ENCODE results near the gene FLOT1. TPM values are rescaled to one million over a fixed set of nuclear protein-coding genes. Genes with fewer than 3 reads are reported as not detected.
"Not testable (repeated sequence)": the region's sequence is repeated elsewhere in the genome, so short reads cannot be mapped to it uniquely, and the experiment has no call there.

The FLOT1 gene
- total RNA-seq, 2 donors from 2014 or later, result 170 to 179 TPM

DNA sequence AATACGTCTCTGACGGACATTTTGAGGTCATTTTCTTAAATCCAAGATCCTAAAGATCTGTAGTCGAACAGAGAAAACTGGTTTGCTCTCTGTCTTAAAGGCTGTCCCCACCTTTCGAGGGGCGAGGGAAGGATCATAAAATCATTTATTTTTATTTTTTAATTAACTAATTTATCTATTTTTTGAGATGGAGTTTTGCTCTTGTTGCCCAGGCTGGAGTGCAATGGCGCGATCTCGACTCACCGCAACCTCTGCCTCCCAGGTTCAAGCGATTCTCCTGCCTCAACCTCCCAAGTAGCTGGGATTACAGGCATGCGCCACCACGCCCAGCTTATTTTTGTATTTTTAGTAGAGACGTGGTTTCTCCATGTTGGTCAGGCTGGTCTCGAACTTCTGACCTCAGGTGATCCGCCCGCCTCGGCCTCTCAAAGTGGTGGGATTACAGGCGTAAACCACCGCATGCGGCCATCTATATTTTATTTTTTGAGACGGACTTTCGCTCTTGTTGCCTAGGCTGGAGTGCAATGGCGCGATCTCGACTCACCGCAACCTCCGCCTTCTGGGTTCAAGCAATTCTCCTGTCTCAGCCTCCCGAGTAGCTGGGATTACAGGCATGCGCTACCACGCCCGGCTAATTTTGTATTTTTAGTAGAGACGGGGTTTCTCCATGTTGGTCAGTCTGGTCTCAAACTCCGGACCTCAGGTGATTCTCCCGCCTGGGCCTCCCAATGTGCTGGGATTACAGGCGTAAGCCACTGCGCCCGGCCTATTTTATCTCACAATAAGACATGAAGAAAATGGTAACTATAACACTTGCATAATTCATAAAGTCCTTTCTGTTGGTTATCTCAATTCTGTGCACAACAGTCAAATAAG, 24.4 kb downstream of the FLOT1 start:
- DNase-seq; ATAC-seq; intact Hi-C loops (cut with DNase I): not testable (repeated sequence)

DNA sequence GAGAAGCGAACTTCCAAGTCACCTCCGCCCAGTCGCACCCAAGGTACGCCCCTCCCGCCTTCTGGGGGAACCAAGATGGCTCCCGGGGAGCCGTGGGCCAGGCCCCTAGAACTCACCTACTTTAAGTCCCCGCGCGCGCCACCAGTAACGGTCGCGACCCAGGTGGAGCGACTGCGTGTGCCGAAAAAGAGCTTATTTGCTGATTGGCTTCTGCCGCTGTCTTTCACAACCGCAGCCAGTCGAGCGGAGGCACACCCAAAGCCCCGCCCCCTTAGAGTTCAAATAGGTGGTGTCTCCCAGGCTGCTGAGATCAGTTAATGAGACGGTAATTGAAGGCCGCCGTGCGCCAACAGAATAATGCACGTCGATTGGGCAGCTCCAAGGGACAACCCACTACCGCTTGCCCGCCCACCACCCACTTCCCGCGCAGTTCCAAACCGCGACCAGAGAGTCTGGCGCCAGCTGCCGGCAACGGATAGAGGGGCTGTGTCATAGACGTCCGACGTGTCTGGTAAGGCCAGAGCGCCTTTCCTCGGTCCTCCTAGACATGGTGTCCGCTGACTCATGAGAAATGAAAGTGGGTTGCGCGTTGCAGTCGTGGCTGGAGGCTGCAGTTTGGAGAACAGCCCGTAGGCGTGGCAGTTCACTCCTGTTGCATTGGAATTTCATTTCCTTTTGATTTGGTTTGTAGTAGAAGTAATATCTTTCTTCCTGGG, 25.2 kb downstream of the FLOT1 start, which contains the start of gene MDC1:
TSS of gene MDC1 (minus strand) at position 153 of the 716 bp plus-strand sequence. CDS start 2,106 bp downstream, outside the sequence.
- peak; percentile 83 to 84 for ATAC-seq
- peak; percentile 100 for DNase-seq
- intact Hi-C loops (cut with DNase I), result no loop called here

DNA sequence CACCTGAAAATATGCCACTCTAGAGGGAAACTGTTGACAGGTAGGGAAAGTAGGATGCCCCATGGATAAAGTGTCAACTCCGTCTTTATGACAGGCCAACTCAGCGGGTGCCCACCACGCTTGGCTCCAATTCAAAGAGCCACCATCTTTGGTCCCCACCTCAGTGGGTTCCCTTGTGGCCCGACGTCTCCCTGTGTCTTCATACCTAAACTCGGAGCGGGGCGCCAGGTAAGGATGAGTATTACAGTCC, 25.7 kb downstream of the FLOT1 start:
- intact Hi-C loops (cut with DNase I), result no loop called here
- no peak for ATAC-seq

DNA sequence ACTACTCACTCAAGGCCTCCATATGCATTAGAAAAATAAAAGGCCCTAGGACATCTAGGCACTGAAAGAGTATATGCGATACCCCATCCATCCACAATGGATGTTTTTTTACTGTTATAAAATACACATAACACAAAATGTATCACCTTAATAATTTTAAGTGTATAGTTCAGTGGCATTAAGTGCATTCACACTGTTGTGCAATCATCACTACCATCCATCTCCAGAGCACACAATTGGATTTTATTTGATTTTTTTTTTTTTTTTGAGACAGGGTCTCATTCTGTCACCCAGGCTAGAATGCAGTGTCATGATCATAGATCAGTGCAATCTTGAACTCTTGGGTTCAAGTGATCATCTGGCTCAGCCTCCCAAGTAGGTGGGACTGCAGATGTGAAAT, 28.2 kb downstream of the FLOT1 start:
- DNase-seq (no peak), ATAC-seq (no peak)
- intact Hi-C loops (cut with DNase I), result no loop called here

More for the DNA sequence above, 25.7 kb downstream of the FLOT1 start:
- no peak for DNase-seq

DNA sequence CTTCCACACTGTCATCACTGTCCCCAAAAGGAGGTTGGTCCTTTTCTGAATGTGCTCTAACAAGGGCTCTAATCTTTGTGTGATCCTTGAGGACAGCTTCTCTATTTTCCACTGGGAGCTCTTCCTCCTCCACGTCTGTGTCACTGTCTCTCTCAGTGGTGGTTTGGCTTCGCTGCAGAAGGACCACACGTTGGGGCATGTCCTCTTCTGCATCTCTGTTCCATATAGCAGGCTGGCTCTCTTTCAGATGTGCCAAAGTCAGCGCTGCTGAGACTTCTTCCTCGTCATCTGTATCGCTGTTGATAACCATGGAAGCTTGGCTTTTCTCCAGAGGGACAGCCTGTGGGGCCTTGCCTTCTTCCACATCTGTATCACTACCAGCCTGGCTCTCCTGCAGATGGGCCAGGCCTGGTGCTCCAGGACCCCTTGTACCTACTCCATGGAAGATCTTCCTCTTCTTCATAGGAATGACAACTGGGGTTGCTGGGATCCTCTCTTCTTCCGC, 30.0 kb downstream of the FLOT1 start:
- ATAC-seq, result no peak
- intact Hi-C loops (cut with DNase I), result no loop called here
- no peak for DNase-seq

DNA sequence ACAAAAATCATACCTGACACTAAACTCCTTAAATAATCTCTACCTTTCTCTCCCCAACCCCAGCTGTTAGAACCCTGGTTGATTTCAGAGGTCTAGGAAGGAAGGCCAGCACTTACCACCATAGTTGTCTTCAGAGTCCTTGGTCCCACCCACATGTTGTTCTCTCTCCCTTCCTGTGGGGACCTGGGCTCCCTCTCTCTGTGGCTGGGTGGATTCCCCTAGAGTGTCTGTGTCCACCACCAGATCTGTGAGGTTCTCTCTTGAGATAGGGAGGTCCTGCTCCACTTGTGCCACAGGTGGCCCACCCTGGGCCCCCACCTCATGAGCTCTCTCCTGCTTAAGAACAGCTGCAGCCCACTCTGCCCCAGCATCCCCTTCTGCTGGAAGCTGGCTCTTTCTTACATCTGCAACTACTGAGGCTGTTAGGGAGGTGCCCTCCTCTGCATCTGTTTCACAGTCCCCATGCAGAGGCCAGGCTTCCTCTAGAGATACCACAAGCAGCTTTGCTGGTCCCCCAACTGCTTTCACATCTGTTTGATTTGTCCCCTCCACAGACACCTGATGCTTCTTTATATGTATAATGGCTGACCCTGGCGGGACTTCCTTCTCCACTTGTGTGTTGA, 30.6 kb downstream of the FLOT1 start:
- ATAC-seq, result no peak
- no peak for DNase-seq
- intact Hi-C loops (cut with DNase I), result no loop called here

DNA sequence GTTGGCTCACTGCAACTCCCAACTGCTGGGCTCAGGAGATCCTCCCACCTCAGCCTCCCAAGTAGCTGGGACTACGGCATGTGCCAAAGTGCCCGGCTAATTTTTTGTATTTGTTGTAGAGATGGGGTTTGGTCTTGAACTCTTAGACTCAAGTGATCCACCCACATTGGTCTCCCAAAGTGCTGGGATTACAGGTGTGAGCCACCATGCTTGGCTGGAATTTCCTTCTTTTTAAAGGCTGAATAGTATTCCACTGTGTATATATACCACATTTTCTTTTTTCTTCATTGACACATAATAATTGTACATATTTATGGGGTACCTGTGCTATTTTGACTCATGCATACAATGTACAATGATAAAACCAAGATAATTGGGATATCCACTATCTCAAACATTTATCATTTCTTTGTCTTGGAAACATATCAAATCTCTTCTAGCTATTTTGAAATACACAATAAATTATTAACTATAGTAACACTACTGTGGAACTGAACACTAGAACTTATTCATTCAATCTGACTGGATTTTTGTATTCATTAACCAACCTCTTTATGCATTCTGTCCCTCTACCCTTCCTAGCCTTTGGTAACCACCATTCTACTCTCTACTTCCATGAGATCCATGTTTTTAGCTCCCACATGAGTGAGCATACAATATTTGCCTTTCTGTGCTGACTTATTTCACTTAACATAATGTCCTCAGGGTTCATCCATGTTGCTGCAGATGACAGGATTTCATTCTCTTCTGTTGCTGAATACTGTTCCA, 33.2 kb downstream of the FLOT1 start:
- ATAC-seq (no peak), DNase-seq (no peak)
- intact Hi-C loops (cut with DNase I), result no loop called here

DNA sequence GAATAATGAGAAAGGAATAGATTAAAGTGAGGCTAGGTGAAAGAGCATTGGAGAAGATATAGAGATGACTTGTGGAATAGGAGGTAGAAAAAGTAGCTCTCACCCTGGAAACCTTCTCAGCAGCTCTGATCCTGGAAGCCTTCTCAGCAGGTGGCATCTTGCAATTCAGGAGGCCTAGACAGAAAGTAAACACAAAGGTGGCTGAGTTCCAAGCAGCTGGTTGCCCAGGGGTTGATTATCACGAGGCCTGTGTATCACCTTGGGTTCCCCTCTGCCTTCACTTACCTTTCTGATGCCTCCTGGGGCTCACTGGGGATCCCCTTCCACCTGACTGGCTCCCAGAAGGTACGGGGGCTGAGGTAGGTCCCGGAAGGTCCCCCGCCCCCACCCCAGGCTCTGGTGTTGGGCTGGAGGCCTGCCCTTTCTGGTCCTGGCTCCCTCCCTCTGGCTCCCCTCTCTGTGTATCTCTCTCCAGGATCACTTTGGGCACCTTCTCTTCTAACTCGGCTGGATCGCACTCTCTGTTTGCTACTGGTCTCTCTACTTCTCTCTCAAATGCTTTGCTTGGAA, 35.1 kb downstream of the FLOT1 start:
- intact Hi-C loops (cut with DNase I), result no loop called here
- ATAC-seq, result no peak
- no peak for DNase-seq

DNA sequence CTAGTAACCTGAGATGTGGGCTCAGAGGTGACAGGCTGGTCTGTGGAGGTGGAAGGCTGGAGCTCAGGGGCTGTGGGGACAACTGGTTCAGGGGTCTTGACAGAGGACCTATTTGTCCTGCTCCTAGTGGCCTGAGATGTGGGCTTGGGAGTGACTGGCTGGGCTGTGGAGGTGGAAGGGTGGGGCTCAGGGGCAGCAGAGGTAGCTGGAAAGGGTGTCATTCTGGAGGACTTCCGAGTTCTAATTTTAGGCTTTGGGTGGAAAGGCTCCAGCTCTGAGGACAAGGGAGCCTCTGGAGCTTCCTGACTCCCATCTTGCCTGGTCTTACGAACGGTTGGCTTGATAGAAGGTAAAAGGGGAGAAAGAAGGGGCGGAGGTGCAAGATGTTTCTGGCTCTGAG, 36.9 kb downstream of the FLOT1 start:
- DNase-seq (no peak), ATAC-seq (peak in 1 of 2 donors; percentile 58)
- intact Hi-C loops (cut with DNase I), result no loop called here

DNA sequence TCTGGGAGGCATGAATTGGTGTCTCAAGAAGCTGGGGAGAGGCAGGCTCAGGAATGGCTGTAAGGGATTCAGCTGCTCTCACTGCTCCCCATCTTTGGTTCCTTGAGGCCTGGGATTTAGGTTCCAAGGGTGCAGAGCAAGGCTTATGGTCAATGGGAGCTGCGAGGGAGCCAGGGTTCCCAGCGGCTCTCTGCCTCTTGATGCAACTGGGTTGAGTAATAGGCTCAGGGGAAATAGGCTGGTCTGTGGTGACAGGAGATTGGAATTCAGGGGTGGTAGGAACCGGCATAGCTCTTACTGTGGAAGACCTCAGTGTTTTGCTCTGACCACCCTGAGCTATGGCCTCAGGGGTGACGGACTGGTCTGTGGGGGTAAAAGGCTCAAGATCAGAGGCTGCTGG, 38.7 kb downstream of the FLOT1 start:
- ATAC-seq (peak in 1 of 2 donors; percentile 47), DNase-seq (no peak)
- intact Hi-C loops (cut with DNase I), result no loop called here

DNA sequence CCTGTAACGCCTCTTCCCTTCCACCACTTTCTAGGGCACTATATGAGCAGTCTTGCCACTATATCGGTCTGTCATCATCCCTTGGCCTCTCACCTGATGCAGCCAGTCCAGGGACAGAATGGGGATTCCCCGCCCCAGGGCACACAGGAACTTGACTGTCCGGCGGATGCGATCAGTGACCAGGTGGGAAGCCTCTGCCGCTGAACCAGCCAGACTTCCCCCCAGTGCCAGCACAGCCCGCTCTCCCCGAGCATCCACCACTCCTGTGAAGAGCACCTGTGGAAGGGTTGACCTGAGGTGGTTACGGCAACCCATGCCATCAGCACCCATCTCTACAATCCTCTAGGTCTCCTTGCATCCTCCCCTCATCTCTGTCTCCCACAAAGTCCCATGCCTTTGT, 39.5 kb downstream of the FLOT1 start:
- ATAC-seq, result no peak
- DNase-seq, result no peak
- intact Hi-C loops (cut with DNase I), result no loop called here

DNA sequence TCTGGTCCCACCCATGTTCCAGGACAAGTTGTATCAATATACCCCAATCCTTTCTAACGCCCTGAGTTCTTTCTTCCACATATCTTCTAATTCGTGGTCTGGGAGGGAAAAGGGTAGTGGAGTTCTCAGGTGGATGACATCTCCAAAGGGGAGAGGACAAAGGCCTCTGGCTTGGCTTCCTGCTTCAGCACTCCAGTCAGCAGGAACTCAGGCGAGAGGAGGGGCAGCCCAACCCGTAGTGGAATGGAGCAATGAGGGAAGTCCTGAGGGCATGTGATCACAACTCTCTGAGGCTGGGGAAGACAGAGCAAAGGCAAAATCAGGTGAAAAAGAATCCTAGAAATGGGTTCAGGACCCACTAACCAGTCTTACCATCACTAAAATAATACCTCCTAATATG, 42.1 kb downstream of the FLOT1 start:
- DNase-seq (no peak), ATAC-seq (peak; percentile 75 to 82)
- intact Hi-C loops (cut with DNase I), result no loop called here

DNA sequence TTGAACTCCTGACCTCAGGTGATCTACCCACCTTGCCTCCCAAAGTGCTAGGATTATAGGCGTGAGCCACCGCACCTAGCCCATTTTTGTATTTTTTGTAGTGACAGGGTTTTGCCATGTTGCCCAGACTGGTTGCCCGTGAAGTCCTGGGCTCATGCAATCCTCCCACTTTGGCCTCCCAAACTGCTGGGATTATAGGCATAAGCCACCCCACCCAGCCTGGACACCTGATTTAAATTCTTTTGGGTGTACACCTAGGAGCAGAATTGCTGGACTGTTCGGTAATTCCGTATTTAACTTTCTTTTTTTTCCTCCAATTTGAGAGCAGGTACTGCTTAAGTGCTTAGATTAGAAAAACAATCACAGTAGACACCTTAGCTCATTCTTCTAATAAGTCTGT, 46.1 kb downstream of the FLOT1 start:
- intact Hi-C loops (cut with DNase I), result no loop called here
- ATAC-seq (no peak), DNase-seq (no peak)

DNA sequence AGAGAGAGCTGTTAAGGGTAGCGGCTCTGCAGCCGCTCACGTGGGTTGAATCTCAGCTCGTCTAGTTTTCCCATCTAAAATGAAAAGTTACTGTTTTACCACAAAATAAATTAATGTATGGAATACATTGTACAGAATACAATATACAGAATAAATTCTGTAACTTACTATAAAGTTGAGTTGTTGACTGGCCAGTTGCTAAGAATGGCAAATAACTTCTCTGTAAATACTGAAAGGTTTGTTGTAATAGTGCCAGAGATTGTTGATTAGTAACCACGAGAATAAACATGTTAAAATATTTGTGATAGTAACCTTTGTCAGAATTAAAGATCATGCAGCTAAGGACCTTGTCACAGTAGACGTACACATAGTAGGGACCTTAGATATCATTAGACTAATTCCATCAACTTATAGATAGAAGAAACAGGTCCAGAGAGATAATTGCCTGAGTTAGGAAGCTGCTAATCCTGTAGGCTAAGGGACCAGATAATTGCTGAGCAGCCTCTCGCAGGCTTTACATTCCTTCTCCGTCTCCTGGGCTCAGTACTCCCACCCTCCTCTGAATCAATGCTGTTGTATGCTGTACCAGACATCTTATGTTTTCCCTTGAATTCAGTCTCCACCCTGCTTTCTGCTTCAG, 51.2 kb downstream of the FLOT1 start:
- intact Hi-C loops (cut with DNase I), result no loop called here
- ATAC-seq, result no peak
- DNase-seq, result no peak

DNA sequence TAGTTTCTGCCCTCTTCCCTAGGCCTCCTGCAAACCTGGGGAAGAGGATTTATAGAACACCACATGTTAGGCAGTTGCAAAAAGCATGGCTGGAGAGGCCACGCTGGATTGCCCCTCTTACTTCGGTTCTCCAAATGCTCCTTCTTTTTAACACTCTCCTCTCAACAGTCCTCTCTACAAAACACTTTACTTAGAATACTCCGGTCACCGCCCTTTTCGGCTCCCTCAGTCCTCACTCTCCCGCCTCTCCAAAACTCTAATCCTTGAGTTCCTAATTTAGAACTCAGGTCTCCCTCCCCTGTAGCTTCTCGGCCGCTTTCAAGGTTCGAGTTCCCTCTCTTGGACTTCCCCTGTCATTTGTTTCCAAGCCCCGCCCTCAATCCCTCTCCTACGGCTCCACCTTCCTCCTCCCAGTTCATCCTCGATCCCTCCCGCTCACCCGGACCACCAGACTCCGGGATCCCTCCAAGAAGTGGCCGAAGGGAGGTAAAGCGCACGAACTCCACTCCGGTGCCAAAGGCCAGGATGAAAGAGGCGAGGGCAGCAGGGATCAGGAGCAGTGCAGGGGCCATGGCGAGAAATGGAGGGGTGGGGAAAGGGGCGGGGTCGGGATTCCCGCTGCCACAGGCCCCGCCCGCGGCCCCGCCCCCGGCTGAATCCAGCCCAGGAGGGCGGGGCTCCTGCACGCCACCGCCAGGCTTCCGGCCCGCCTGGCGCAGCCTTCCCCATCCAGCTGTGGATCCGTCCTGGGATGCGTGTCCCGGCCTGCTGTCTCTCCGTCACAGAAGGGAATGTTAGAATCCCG, 51.9 kb downstream of the FLOT1 start, which contains the start of gene NRM:
TSS of gene NRM (minus strand) at position 582 of the 805 bp plus-strand sequence. CDS start at position 572, 10 bp downstream.
- intact Hi-C loops (cut with DNase I), result no loop called here
- ATAC-seq (peak; percentile 67 to 76), DNase-seq (peak; percentile 93)

DNA sequence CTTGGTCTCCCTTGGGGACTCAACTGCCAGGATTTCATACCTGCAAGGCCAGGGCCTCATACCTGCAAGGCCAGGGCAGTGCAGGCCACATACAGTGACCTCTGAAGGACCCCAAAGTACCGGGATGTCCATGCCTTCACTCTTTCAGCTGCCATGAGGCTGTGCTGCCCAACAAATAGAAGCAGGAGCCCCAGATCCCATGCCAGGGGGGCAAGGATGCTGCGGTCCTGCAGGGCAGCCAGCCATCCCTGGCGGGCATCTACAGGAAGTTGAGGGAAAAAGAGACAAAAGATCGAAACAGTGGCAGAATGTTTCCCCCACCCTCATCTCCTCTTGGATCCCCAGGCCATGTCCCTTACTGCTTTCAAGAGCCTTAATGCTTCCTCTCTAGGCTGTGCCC, 52.5 kb downstream of the FLOT1 start:
- ATAC-seq (no peak), DNase-seq (no peak)
- intact Hi-C loops (cut with DNase I), result no loop called here

DNA sequence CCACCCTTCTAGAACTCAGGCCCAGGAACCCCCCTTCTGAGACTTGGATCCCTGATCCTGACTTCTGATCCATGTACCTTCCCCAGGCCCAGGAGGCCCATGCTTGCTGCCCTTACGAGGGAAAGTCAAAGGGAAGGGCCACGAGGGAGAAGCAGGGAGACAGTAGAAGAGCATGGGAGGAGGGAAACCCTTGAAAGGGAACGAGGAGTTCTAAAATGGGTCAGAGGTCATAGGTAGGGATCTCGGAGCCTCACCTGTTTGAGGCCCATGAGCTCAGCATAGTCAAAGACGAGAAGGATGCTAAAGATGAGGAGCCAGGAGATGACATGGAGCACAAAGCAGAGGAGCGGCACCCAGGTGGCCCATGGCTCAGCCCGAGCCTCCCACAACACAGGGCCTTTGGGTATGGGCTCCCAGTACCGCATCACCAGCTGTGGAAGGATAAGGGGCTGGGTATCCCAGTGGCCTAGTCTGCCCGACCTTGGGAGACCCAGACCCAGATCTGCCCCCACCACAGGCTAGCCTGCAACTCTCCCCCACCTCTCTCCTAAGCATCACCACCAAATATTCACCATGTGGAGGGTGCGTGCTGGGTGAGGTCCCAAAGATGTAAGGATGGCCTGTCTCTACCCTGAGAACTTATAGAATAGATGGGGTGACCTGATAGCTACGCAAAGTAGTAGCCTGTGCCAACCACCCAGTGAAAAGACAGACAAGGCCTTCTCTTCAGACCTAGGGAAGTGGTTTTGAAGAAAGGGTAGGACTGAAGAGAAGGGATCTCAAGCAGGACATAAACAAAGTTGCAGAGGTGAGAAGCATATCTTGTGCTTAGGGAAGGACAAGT, 53.2 kb downstream of the FLOT1 start:
- ATAC-seq (no peak), DNase-seq (no peak)
- intact Hi-C loops (cut with DNase I), result no loop called here
